ENCODE results near the gene SPATA32. TPM values are rescaled to one million over a fixed set of nuclear protein-coding genes. Genes with fewer than 3 reads are reported as not detected.
"Not testable (repeated sequence)": the region's sequence is repeated elsewhere in the genome, so short reads cannot be mapped to it uniquely, and the experiment has no call there.

The SPATA32 gene
- polyA plus RNA-seq, 2 of the 4 experiments (the other 2 are of a cell fraction) = 0.05 to 0.21 TPM

GRCh38 chr17:45255358-45255757, 6.5 kb downstream of the SPATA32 start:
- CTCF ChIA-PET = interaction anchor here (0.5 to 35.1 kb wide), 12 partner anchors 8 to 171 kb away, joined by 3 to 1378 read pairs (median 12); partner anchors contain the start of genes FMNL1 and PLCD3
- Histone ChIP-seq H3K4me2 (no peak overlapping the region), H3K27ac (no peak overlapping the region), H3K9me3 (no peaks in the 10 kb centered on the region), H3K4me3 (no peak overlapping the region), H3K4me1 (peaks cover 30% of the 10 kb centered on the region)
- FAIRE-seq = no peak
- no peak for ATAC-seq
- no peak for DNase-seq (ENCODE audit: low read depth in 1 of 2, low spot score in 1 of 2)
- WGBS (ENCODE audit: missing lambda C conversion rate) = 96% methylated on average over 8 of the region's 8 CpGs
- POLR2A ChIA-PET = no interaction called here
- no peak for TF ChIP-seq CEBPB (IDR thresholded peaks at IDR 0.05)
- no peak for TF ChIP-seq PHF8 (IDR thresholded peaks at IDR 0.05; ENCODE audit: borderline replicate concordance, low read depth)
- TF ChIP-seq FOSB (CRISPR knock-in tag; IDR thresholded peaks at IDR 0.05) = no peak

- ChIA-PET CTCF (interaction anchor here (0.8 to 35.1 kb wide), 15 partner anchors 10 to 172 kb away, joined by 3 to 1378 read pairs (median 7); partner anchors contain the start of genes ACBD4, FMNL1 and HEXIM1), POLR2A (interaction anchor here (1.6 kb wide), 1 partner anchor 12 kb away, joined by 3 read pairs; no protein-coding TSS in a partner anchor)
- no peak for ATAC-seq
- DNase-seq (ENCODE audit: low read depth in 1 of 2, low spot score in 1 of 2) = no peak
- FAIRE-seq = no peak
- H3K27ac ChIP-seq = peak overlapping the region; percentile 16 to 24; a peak in 1 of 6 replicates
- 91% methylated on average over 4 of the region's 4 CpGs for WGBS (ENCODE audit: missing lambda C conversion rate)
- TF ChIP-seq ESRRA (IDR thresholded peaks at IDR 0.05; ENCODE audit: borderline replicate concordance, low read length) (no peak), KDM1A (IDR thresholded peaks at IDR 0.05; ENCODE audit: low read depth) (no peak), SREBF2 (IDR thresholded peaks at IDR 0.05) (no peak), POLR2A (IDR thresholded peaks at IDR 0.05; ENCODE audit: low read length) (no peak), HDAC2 (IDR thresholded peaks at IDR 0.05) (no peak), HOXA7 (CRISPR knock-in tag; IDR thresholded peaks at IDR 0.05) (no peak), BHLHE40 (IDR thresholded peaks at IDR 0.05; ENCODE audit: low read depth, low read length) (no peak), GATA3 (IDR thresholded peaks at IDR 0.05; ENCODE audit: borderline replicate concordance) (no peak), BCL3 (IDR thresholded peaks at IDR 0.05) (no peak), ZC3H11A (IDR thresholded peaks at IDR 0.05) (no peak), RARB (CRISPR knock-in tag; IDR thresholded peaks at IDR 0.05) (no peak), HOXB13 (CRISPR knock-in tag; IDR thresholded peaks at IDR 0.05; ENCODE audit: low read depth) (no peak), EP300 (IDR thresholded peaks at IDR 0.05) (no peak)
- TF ChIP-seq, protein P1, sequence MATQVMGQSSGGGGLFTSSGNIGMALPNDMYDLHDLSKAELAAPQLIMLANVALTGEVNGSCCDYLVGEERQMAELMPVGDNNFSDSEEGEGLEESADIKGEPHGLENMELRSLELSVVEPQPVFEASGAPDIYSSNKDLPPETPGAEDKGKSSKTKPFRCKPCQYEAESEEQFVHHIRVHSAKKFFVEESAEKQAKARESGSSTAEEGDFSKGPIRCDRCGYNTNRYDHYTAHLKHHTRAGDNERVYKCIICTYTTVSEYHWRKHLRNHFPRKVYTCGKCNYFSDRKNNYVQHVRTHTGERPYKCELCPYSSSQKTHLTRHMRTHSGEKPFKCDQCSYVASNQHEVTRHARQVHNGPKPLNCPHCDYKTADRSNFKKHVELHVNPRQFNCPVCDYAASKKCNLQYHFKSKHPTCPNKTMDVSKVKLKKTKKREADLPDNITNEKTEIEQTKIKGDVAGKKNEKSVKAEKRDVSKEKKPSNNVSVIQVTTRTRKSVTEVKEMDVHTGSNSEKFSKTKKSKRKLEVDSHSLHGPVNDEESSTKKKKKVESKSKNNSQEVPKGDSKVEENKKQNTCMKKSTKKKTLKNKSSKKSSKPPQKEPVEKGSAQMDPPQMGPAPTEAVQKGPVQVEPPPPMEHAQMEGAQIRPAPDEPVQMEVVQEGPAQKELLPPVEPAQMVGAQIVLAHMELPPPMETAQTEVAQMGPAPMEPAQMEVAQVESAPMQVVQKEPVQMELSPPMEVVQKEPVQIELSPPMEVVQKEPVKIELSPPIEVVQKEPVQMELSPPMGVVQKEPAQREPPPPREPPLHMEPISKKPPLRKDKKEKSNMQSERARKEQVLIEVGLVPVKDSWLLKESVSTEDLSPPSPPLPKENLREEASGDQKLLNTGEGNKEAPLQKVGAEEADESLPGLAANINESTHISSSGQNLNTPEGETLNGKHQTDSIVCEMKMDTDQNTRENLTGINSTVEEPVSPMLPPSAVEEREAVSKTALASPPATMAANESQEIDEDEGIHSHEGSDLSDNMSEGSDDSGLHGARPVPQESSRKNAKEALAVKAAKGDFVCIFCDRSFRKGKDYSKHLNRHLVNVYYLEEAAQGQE (IDR thresholded peaks at IDR 0.05) = no peak
- TF ChIP-seq, protein P2, sequence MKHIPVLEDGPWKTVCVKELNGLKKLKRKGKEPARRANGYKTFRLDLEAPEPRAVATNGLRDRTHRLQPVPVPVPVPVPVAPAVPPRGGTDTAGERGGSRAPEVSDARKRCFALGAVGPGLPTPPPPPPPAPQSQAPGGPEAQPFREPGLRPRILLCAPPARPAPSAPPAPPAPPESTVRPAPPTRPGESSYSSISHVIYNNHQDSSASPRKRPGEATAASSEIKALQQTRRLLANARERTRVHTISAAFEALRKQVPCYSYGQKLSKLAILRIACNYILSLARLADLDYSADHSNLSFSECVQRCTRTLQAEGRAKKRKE (CRISPR knock-in tag; IDR thresholded peaks at IDR 0.05; ENCODE audit: low read depth) = no peak
- TF ChIP-seq, protein P3, sequence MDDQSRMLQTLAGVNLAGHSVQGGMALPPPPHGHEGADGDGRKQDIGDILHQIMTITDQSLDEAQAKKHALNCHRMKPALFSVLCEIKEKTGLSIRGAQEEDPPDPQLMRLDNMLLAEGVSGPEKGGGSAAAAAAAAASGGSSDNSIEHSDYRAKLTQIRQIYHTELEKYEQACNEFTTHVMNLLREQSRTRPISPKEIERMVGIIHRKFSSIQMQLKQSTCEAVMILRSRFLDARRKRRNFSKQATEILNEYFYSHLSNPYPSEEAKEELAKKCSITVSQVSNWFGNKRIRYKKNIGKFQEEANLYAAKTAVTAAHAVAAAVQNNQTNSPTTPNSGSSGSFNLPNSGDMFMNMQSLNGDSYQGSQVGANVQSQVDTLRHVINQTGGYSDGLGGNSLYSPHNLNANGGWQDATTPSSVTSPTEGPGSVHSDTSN (IDR thresholded peaks at IDR 0.05) = no peak
- TF ChIP-seq, protein P4, sequence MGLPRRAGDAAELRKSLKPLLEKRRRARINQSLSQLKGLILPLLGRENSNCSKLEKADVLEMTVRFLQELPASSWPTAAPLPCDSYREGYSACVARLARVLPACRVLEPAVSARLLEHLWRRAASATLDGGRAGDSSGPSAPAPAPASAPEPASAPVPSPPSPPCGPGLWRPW (IDR thresholded peaks at IDR 0.05) = no peak
- no peaks in the 10 kb centered on the region for H3K9me3 ChIP-seq
- no peak overlapping the region for H3K4me3 ChIP-seq
- peaks cover 45% of the 10 kb centered on the region for H3K4me1 ChIP-seq
- no peak overlapping the region for H3K4me2 ChIP-seq
Measured at GRCh38 chr17:45253879-45254278, 8.0 kb downstream of the SPATA32 start.

DNA sequence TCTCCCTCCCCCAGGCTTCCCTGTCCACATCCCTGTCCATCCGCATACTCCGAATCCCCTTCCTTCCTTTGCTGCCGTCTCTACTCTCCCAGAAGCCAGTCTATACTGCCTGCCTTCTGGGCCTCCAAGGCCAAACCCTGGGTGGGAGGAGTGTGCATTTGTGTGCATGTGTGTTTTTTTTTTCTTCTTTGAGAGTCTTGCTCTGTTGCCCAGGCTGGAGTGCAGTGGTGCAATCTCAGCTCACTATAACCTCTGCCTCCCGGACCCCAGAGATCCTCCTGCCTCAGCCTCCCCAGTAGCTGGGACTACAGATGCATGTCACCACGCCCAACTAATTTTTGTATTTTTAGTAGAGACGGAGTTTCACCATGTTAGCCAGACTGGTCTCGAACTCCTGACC, 8.7 kb downstream of the SPATA32 start:
- peak overlapping the region; percentile 8; the same call in 1 of the 3 replicates for H3K4me2 ChIP-seq
- not testable (repeated sequence) for H3K9me3 ChIP-seq; DNase-seq (ENCODE audit: low read depth in 1 of 2, low spot score in 1 of 2); ATAC-seq; H3K4me3 ChIP-seq; FAIRE-seq
- ChIA-PET CTCF (interaction anchor here (0.8 to 35.1 kb wide), 12 partner anchors 10 to 173 kb away, joined by 3 to 1378 read pairs (median 7); partner anchors contain the start of genes ACBD4, FMNL1 and HEXIM1), POLR2A (interaction anchor here (1.6 kb wide), 1 partner anchor 12 kb away, joined by 3 read pairs; no protein-coding TSS in a partner anchor)
- peak overlapping the region; percentile 27 to 42; a peak in 3 of 6 replicates for H3K27ac ChIP-seq
- 92% methylated on average over 7 of the region's 7 CpGs for WGBS (ENCODE audit: missing lambda C conversion rate)
- H3K4me1 ChIP-seq = peaks cover 49% of the 10 kb centered on the region
